Kidney epithelial cell (primary cell): ENCODE data around the gene TLK2. TPM values are rescaled to one million over a fixed set of nuclear protein-coding genes. Genes with fewer than 3 reads are reported as not detected.
"Not testable (repeated sequence)": the region's sequence is repeated elsewhere in the genome, so short reads cannot be mapped to it uniquely, and the experiment has no call there.

Experiments used
- DNase-seq: peaks from one replicate; pipeline ENCODE4 v3.0.0-alpha.2; 2010; ENCODE audit warnings: low read depth
- H3K27me3 ChIP-seq: 2 replicates; pipeline ENCODE4 v1.6.0; 2011; ENCODE audit warnings: low read length; ENCODE audit not compliant: control insufficient read depth, insufficient read depth
- H3K36me3 ChIP-seq: 2 replicates; pipeline ENCODE4 v1.5.1; 2011; ENCODE audit warnings: low read length; ENCODE audit not compliant: control insufficient read depth, insufficient read depth
- H3K4me3 ChIP-seq: 2 replicates; pipeline ENCODE4 v1.5.1; 2011; ENCODE audit warnings: low read depth, mild to moderate bottlenecking, control low read depth, low read length
- total RNA-seq: library from RNA; depleted of rRNA; stranded (reverse); fragments of >200 nt; gene quantifications from 2 replicates; pipeline ENCODE4 v1.2.3, GENCODE V29; 2015
- TF ChIP-seq, protein P1 (sequence below): IDR thresholded peaks from 2 replicates; pipeline ENCODE4 v1.5.1; 2011; ENCODE audit warnings: mild to moderate bottlenecking, moderate library complexity, low read length, control low read depth, inconsistent platforms; ENCODE audit not compliant: insufficient read depth, poor library complexity, severe bottlenecking

The TLK2 gene
- total RNA-seq, 1 donor from 2014 or later, result 32.9 TPM

- TF ChIP-seq, protein P1, sequence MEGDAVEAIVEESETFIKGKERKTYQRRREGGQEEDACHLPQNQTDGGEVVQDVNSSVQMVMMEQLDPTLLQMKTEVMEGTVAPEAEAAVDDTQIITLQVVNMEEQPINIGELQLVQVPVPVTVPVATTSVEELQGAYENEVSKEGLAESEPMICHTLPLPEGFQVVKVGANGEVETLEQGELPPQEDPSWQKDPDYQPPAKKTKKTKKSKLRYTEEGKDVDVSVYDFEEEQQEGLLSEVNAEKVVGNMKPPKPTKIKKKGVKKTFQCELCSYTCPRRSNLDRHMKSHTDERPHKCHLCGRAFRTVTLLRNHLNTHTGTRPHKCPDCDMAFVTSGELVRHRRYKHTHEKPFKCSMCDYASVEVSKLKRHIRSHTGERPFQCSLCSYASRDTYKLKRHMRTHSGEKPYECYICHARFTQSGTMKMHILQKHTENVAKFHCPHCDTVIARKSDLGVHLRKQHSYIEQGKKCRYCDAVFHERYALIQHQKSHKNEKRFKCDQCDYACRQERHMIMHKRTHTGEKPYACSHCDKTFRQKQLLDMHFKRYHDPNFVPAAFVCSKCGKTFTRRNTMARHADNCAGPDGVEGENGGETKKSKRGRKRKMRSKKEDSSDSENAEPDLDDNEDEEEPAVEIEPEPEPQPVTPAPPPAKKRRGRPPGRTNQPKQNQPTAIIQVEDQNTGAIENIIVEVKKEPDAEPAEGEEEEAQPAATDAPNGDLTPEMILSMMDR, result no peak
- Histone ChIP-seq H3K4me3 (no peak overlapping the region), H3K36me3 (peaks cover 5% of the 10 kb centered on the region), H3K27me3 (no peaks in the 10 kb centered on the region)
- no peak for DNase-seq
Observed at GRCh38 chr17:62611728-62612127, 133.1 kb downstream of the TLK2 start.

DNA sequence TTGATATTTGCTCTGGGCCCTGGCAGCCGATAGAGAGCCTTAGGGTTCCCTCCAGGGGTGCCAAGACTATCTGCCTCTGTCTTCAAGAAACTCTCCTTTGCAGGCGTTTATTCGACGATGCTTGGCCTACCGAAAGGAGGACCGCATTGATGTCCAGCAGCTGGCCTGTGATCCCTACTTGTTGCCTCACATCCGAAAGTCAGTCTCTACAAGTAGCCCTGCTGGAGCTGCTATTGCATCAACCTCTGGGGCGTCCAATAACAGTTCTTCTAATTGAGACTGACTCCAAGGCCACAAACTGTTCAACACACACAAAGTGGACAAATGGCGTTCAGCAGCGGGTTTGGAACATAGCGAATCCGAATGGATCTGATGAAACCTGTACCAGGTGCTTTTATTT, 133.7 kb downstream of the TLK2 start:
- not testable (repeated sequence) for H3K27me3 ChIP-seq, DNase-seq, H3K36me3 ChIP-seq, H3K4me3 ChIP-seq

GRCh38 chr17:62613095-62613494, 134.5 kb downstream of the TLK2 start:
- not testable (repeated sequence) for H3K4me3 ChIP-seq

DNA sequence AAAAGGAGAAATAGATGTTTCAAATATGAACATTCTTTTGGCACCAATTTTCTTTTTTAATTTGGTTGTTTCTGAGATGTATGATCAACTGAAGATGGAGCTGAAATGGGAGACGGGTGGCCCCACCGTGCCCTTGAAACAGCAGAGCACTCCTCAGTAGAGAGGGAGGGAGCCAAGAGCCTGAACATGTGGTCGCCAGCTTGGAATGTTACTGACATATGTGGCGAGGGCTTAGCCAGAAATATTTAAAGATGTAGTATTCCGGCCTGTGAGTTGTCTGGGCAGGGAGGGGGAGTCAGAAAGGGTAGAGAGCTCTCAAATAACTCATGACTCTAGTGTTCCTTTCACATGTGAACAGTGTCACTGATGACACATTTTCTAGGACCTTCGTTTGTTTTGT, 135.5 kb downstream of the TLK2 start:
- no peak for DNase-seq
- H3K36me3 ChIP-seq, result peaks cover 1% of the 10 kb centered on the region
- TF ChIP-seq, protein P1, result no peak
- no peak overlapping the region for H3K4me3 ChIP-seq
- H3K27me3 ChIP-seq, result no peaks in the 10 kb centered on the region

More at GRCh38 chr17:62613095-62613494, 134.5 kb downstream of the TLK2 start:
- H3K36me3 ChIP-seq, DNase-seq, H3K27me3 ChIP-seq: not testable (repeated sequence)

- no peaks in the 10 kb centered on the region for H3K27me3 ChIP-seq
- no peak for DNase-seq
- TF ChIP-seq, protein P1, result no peak
- peaks cover 1% of the 10 kb centered on the region for H3K36me3 ChIP-seq
- no peak overlapping the region for H3K4me3 ChIP-seq
Observed at GRCh38 chr17:62615503-62615902, 136.9 kb downstream of the TLK2 start.

GRCh38 chr17:62616993-62617893, 138.6 kb downstream of the TLK2 start:
- Histone ChIP-seq H3K36me3 (peaks cover 1% of the 10 kb centered on the region), H3K4me3 (no peak overlapping the region), H3K27me3 (no peaks in the 10 kb centered on the region)
- DNase-seq, result no peak
- TF ChIP-seq, protein P1, result no peak
